ENCODE measurements around the gene VPS13A. TPM values are rescaled to one million over a fixed set of nuclear protein-coding genes. Genes with fewer than 3 reads are reported as not detected.

Gene VPS13A
- total RNA-seq, 2 experiments from 2014 or later: 27.0 to 44.6 TPM

DNA sequence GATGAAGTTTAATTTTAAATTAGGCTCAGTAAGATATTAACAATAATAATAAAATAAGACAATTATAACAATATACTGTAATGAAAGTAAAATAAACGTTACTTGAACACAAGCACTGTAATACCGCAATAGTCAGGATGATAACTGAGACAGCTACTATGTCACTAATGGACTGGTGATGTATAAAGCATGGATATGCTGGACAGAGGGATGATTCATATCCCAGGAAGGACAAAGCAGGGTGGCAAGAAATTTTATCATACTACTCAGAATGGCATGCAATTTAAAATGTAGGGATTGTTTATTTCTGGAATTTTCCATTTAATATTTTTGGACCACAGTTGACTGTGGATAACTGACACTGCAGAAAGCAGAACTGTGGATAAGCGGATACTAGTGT lies 196.9 kb downstream of the VPS13A start:
- Histone ChIP-seq H3K9me2 (ENCODE audit: insufficient read depth, low read length) (no peaks in the 10 kb centered on the region), H3K4me2 (ENCODE audit: low read length) (no peak overlapping the region), H3K27ac (ENCODE audit: low read depth, low read length, poor library complexity, severe bottlenecking) (no peak overlapping the region), H3K79me2 (ENCODE audit: insufficient read depth, low read depth, low read length) (no peaks in the 10 kb centered on the region), H3K36me3 (ENCODE audit: insufficient read depth, low read length) (peaks cover 19% of the 10 kb centered on the region), H3K9me3 (ENCODE audit: low read length) (no peaks in the 10 kb centered on the region), H2AFZ (ENCODE audit: low read length) (no peak overlapping the region), H3K4me1 (ENCODE audit: insufficient read depth, low read length, poor library complexity, severe bottlenecking) (no peaks in the 10 kb centered on the region), H3K4me3 (ENCODE audit: low read depth, low read length, poor library complexity, severe bottlenecking) (no peak overlapping the region), H4K20me1 (ENCODE audit: insufficient read depth, low read length) (no peaks in the 10 kb centered on the region)
- no peak for DNase-seq (ENCODE audit: low spot score)
- POLR2A ChIA-PET: interaction anchor here (0.6 to 2.6 kb wide), 2 partner anchors 9 to 27 kb away, joined by 3 to 10 read pairs; no protein-coding TSS in a partner anchor
- TF ChIP-seq, protein P1, sequence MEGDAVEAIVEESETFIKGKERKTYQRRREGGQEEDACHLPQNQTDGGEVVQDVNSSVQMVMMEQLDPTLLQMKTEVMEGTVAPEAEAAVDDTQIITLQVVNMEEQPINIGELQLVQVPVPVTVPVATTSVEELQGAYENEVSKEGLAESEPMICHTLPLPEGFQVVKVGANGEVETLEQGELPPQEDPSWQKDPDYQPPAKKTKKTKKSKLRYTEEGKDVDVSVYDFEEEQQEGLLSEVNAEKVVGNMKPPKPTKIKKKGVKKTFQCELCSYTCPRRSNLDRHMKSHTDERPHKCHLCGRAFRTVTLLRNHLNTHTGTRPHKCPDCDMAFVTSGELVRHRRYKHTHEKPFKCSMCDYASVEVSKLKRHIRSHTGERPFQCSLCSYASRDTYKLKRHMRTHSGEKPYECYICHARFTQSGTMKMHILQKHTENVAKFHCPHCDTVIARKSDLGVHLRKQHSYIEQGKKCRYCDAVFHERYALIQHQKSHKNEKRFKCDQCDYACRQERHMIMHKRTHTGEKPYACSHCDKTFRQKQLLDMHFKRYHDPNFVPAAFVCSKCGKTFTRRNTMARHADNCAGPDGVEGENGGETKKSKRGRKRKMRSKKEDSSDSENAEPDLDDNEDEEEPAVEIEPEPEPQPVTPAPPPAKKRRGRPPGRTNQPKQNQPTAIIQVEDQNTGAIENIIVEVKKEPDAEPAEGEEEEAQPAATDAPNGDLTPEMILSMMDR (conservative IDR thresholded peaks at IDR 0.05; ENCODE audit: low read length): no peak
- TF ChIP-seq EZH2phosphoT487 (IDR thresholded peaks at IDR 0.05; ENCODE audit: borderline replicate concordance, low read depth, low read length): no peak
- CTCF ChIA-PET (ENCODE audit: unreplicated experiment): no interaction called here
- intact Hi-C loops (cut with micrococcal nuclease; ENCODE audit: unreplicated experiment): no loop called here
- no TSS peak for BruUV-seq (replicated peaks)

DNA sequence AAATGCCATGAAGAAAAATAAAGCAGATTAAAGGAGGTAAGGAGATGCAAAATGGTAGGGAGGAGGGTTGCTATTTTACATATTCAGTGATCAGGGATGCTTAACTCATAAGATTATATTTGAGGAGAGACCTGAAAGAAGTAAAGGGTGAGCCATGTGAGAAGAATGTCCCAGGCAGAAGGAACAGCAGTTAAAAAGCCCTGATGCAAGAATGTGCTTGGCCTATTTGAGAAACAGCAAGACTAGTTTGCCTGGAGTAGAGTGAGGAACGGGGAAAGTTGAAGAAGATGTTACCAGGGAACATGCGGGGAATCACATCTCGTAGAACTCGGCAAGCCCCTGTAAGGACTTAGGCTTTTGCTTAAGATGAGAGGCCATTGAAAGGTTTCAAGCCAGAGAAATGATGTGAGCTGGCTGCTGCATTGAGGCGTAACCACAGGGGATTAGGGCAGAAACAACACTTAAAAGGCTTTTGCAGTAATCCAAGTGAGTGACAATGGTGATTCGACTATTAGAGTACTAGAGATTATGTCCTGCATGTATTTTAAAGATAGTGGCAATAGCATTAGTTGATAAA lies 198.7 kb downstream of the VPS13A start:
- H3K36me3 ChIP-seq (ENCODE audit: insufficient read depth, low read length): peaks cover 9% of the 10 kb centered on the region
- H3K9me3 ChIP-seq (ENCODE audit: low read length): no peaks in the 10 kb centered on the region
- H2AFZ ChIP-seq (ENCODE audit: low read length): no peak overlapping the region
- no peaks in the 10 kb centered on the region for H4K20me1 ChIP-seq (ENCODE audit: insufficient read depth, low read length)
- intact Hi-C loops (cut with micrococcal nuclease; ENCODE audit: unreplicated experiment): no loop called here
- no peaks in the 10 kb centered on the region for H3K9me2 ChIP-seq (ENCODE audit: insufficient read depth, low read length)
- no peak for TF ChIP-seq EZH2phosphoT487 (IDR thresholded peaks at IDR 0.05; ENCODE audit: borderline replicate concordance, low read depth, low read length)
- TF ChIP-seq, protein P1 (conservative IDR thresholded peaks at IDR 0.05; ENCODE audit: low read length): no peak
- DNase-seq (ENCODE audit: low spot score): no peak
- no peak overlapping the region for H3K4me3 ChIP-seq (ENCODE audit: low read depth, low read length, poor library complexity, severe bottlenecking)
- POLR2A ChIA-PET: interaction anchor here (0.5 to 2.6 kb wide), 2 partner anchors 10 to 78 kb away, joined by 3 to 10 read pairs; no protein-coding TSS in a partner anchor
- no peak overlapping the region for H3K4me2 ChIP-seq (ENCODE audit: low read length)
- CTCF ChIA-PET (ENCODE audit: unreplicated experiment): no interaction called here
- no peaks in the 10 kb centered on the region for H3K4me1 ChIP-seq (ENCODE audit: insufficient read depth, low read length, poor library complexity, severe bottlenecking)
- BruUV-seq (replicated peaks): no TSS peak
- H3K79me2 ChIP-seq (ENCODE audit: insufficient read depth, low read depth, low read length): no peaks in the 10 kb centered on the region
- H3K27ac ChIP-seq (ENCODE audit: low read depth, low read length, poor library complexity, severe bottlenecking): no peak overlapping the region

DNA sequence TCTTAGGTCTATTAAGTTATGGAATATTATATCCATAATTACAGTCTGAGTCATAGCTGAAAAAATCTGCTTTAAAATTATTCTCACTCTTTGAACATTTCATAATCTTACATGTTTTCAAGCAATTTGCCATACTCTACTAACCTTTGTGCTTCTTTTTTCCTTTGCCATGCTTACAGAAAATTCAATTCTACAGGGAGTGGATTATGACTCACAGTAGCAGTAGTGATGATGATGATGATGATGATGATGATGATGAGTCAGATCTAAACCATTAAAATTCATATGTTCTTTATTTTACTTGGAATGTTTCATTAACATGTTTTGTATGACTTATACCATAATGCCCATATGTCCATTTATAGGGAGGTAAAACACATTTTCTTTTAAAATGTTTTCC lies 207.1 kb downstream of the VPS13A start:
- intact Hi-C loops (cut with micrococcal nuclease; ENCODE audit: unreplicated experiment): no loop called here
- Histone ChIP-seq H3K36me3 (ENCODE audit: insufficient read depth, low read length) (peaks cover 13% of the 10 kb centered on the region; the same call in 1 of the 2 replicates), H3K4me2 (ENCODE audit: low read length) (no peak overlapping the region), H4K20me1 (ENCODE audit: insufficient read depth, low read length) (no peaks in the 10 kb centered on the region), H2AFZ (ENCODE audit: low read length) (no peak overlapping the region), H3K4me3 (ENCODE audit: low read depth, low read length, poor library complexity, severe bottlenecking) (no peak overlapping the region), H3K79me2 (ENCODE audit: insufficient read depth, low read depth, low read length) (no peaks in the 10 kb centered on the region), H3K9me2 (ENCODE audit: insufficient read depth, low read length) (no peaks in the 10 kb centered on the region), H3K4me1 (ENCODE audit: insufficient read depth, low read length, poor library complexity, severe bottlenecking) (no peaks in the 10 kb centered on the region), H3K27ac (ENCODE audit: low read depth, low read length, poor library complexity, severe bottlenecking) (no peak overlapping the region), H3K9me3 (ENCODE audit: low read length) (no peaks in the 10 kb centered on the region)
- no peak for DNase-seq (ENCODE audit: low spot score)
- no peak for TF ChIP-seq EZH2phosphoT487 (IDR thresholded peaks at IDR 0.05; ENCODE audit: borderline replicate concordance, low read depth, low read length)
- TF ChIP-seq, protein P1 (conservative IDR thresholded peaks at IDR 0.05; ENCODE audit: low read length): no peak
- POLR2A ChIA-PET: interaction anchor here (0.6 to 1.6 kb wide), 4 partner anchors 9 to 208 kb away, joined by 3 to 7 read pairs (median 4); no protein-coding TSS in a partner anchor
- BruUV-seq (replicated peaks): no TSS peak
- CTCF ChIA-PET (ENCODE audit: unreplicated experiment): no interaction called here
